Endodermal cell (in vitro differentiated cells): ENCODE results near the gene GOLGA8S. TPM values are rescaled to one million over a fixed set of nuclear protein-coding genes. Genes with fewer than 3 reads are reported as not detected.
"Not testable (repeated sequence)": the region's sequence is repeated elsewhere in the genome, so short reads cannot be mapped to it uniquely, and the experiment has no call there.

Experiments
- DNase-seq: peaks from one replicate; pipeline ENCODE4 v3.0.0-alpha.2; 2017
- H3K27ac ChIP-seq: 2 replicates; pipeline ENCODE4 v1.5.1; 2013; ENCODE audit warnings: mild to moderate bottlenecking, low read depth, low read length, moderate library complexity
- H3K27me3 ChIP-seq: 2 replicates; pipeline ENCODE4 v1.6.1; 2013; ENCODE audit warnings: mild to moderate bottlenecking, low read length, moderate library complexity; ENCODE audit not compliant: insufficient read depth, control insufficient read depth, poor library complexity, severe bottlenecking
- H3K36me3 ChIP-seq: 2 replicates; pipeline ENCODE4 v1.7.0; 2013; ENCODE audit warnings: mild to moderate bottlenecking, low read length, moderate library complexity; ENCODE audit not compliant: control insufficient read depth, insufficient read depth
- H3K4me1 ChIP-seq: one replicate; pipeline ENCODE4 v1.7.0; 2013; ENCODE audit warnings: low read length; ENCODE audit not compliant: control insufficient read depth, insufficient read depth
- H3K4me3 ChIP-seq: 2 replicates; pipeline ENCODE4 v1.5.1; 2013; ENCODE audit warnings: mild to moderate bottlenecking, low read length, moderate library complexity
- H3K9ac ChIP-seq: 2 replicates; pipeline ENCODE4 v1.6.1; 2013; ENCODE audit warnings: mild to moderate bottlenecking, low read length, moderate library complexity; ENCODE audit not compliant: poor library complexity, severe bottlenecking; ENCODE audit errors: extremely low read depth
- H3K9me3 ChIP-seq: 2 replicates; pipeline ENCODE4 v1.6.1; 2013; ENCODE audit warnings: mild to moderate bottlenecking, low read length, moderate library complexity; ENCODE audit not compliant: control insufficient read depth
- H3K27ac Mint-ChIP-seq: 2 replicates; pipeline ENCODE4 v1.8.0; 2020; ENCODE audit warnings: mixed read lengths
- H3K27me3 Mint-ChIP-seq: 2 replicates; pipeline ENCODE4 v1.8.0; 2021; ENCODE audit warnings: mild to moderate bottlenecking, mixed read lengths; ENCODE audit not compliant: insufficient read depth
- H3K36me3 Mint-ChIP-seq: 2 replicates; pipeline ENCODE4 v1.8.0; 2020; ENCODE audit warnings: low read depth, mixed read lengths
- H3K4me1 Mint-ChIP-seq: 2 replicates; pipeline ENCODE4 v1.8.0; 2020; ENCODE audit warnings: mixed read lengths
- H3K4me3 Mint-ChIP-seq: 2 replicates; pipeline ENCODE4 v1.8.0; 2020; ENCODE audit warnings: mild to moderate bottlenecking, moderate library complexity, mixed read lengths
- H3K9me3 Mint-ChIP-seq: 2 replicates; pipeline ENCODE4 v1.8.0; 2020; ENCODE audit warnings: mild to moderate bottlenecking, mixed read lengths
- WGBS, 2 experiments: methylation state at CpG; one replicate each; pipeline versions ENCODE4 v1.1.5 to v1.1.7; 2013; ENCODE audit warnings: missing lambda C conversion rate in 2 of 2, mixed read lengths in 1 of 2; ENCODE audit not compliant: insufficient coverage in 1 of 2, insufficient read length in 1 of 2; 5-methylcytosine and 5-hydroxymethylcytosine counted together
- total RNA-seq, 2 donors: library from RNA; stranded (reverse); fragmentation: NEBNext Ultra II Directional in 1 of 2; extraction: Animal tissue kit (Norgen Biotek cat#: 25700) in 1 of 2; gene quantifications; 2 replicates in 1 of 2; 3 replicates in 1 of 2; pipeline ENCODE4 v1.2.1, GENCODE V29; 2021
- TF ChIP-seq, protein P1 (sequence below): fragments of 200-600 bp; sonication (generic); conservative IDR thresholded peaks from 2 replicates; pipeline ENCODE4 v1.5.0; 2021; ENCODE audit warnings: antibody characterized with exemption, mild to moderate bottlenecking

GOLGA8S gene
- total RNA-seq, 2 donors from 2014 or later = 0.07 TPM; not detected in 1

DNA sequence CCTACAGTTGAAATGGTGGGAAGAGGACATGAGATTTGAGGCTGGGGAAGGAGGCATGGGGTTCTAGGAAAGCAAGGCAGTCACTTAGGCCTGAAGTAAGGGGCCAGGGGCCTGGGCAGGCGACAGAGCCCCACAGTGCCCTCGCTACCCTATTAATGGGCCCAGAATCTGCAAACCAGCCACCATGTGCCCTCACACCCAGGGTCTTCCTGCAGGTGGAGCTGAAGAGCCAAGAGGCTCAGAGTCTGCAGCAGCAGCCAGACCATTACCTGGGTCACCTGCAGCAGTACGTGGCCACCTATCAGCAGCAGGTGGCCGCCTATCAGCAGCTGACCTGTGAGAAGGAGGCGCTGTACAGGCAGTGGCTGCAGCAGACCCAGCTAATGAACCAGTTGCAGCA is 8.1 kb downstream of the GOLGA8S start:
- H3K9me3 ChIP-seq, H3K36me3 Mint-ChIP-seq, H3K4me3 ChIP-seq, H3K27me3 ChIP-seq, H3K4me1 ChIP-seq, H3K9ac ChIP-seq, H3K27ac ChIP-seq, H3K9me3 Mint-ChIP-seq, H3K27ac Mint-ChIP-seq, H3K4me3 Mint-ChIP-seq, H3K27me3 Mint-ChIP-seq, H3K36me3 ChIP-seq, H3K4me1 Mint-ChIP-seq, DNase-seq: not testable (repeated sequence)
- TF ChIP-seq, protein P1, sequence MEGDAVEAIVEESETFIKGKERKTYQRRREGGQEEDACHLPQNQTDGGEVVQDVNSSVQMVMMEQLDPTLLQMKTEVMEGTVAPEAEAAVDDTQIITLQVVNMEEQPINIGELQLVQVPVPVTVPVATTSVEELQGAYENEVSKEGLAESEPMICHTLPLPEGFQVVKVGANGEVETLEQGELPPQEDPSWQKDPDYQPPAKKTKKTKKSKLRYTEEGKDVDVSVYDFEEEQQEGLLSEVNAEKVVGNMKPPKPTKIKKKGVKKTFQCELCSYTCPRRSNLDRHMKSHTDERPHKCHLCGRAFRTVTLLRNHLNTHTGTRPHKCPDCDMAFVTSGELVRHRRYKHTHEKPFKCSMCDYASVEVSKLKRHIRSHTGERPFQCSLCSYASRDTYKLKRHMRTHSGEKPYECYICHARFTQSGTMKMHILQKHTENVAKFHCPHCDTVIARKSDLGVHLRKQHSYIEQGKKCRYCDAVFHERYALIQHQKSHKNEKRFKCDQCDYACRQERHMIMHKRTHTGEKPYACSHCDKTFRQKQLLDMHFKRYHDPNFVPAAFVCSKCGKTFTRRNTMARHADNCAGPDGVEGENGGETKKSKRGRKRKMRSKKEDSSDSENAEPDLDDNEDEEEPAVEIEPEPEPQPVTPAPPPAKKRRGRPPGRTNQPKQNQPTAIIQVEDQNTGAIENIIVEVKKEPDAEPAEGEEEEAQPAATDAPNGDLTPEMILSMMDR = peak; percentile 42
- WGBS, 2 experiments = 71% methylated on average over 2 of the region's 5 CpGs; no CpG with 5 or more reads in 1 of the 2 experiments

DNA sequence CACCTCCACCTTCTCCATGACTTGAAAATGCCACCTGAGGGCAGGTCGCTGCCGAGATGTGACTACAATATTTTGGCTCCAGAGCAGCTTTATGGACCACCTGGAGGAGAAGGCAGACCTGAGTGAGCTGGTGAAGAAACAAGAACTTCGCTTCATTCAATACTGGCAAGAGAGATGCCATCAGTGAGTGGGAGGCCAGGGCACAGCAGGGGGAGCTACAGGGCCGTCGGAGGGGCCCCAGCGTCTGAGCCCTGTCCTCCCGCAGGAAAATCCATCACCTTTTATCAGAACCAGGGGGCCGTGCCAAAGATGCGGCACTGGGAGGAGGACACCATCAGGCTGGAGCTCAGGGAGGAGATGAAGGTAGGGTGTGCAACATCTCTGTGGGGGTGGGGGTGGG is 9.7 kb downstream of the GOLGA8S start:
- not testable (repeated sequence) for H3K36me3 ChIP-seq, H3K27me3 Mint-ChIP-seq, H3K27ac Mint-ChIP-seq, H3K4me3 ChIP-seq, H3K27ac ChIP-seq, H3K36me3 Mint-ChIP-seq, H3K27me3 ChIP-seq, H3K9me3 ChIP-seq, H3K4me1 ChIP-seq, DNase-seq, H3K4me3 Mint-ChIP-seq, H3K4me1 Mint-ChIP-seq, H3K9me3 Mint-ChIP-seq, H3K9ac ChIP-seq
- TF ChIP-seq, protein P1 = peak; percentile 51
- WGBS, 2 experiments = 78% methylated on average over 3 of the region's 9 CpGs; no CpG with 5 or more reads in 1 of the 2 experiments

DNA sequence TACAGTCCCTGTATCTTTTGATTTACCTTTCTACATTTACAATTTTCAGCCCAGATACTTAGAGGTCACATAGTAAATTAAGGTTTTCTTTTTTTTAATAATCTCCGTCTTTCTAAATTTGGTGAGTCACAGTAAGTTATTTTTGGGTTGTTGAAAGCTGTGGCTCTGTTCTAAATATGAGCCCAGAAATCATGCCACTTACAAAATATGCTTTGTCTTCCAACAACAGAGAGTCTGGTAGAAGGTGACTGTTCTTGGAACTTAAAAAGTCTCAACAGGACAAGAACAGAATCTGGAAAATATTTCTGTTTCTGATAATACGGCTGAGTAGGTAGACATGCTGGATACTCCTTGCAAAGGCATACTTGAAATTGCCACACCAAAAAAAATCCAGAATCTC is 16.0 kb downstream of the GOLGA8S start:
- WGBS, 2 experiments = 100% methylated on average over 1 to 2 of the region's 2 CpGs
- H3K4me1 Mint-ChIP-seq = peaks cover 2% of the 10 kb centered on the region
- H3K36me3 Mint-ChIP-seq = no peaks in the 10 kb centered on the region
- H3K4me3 Mint-ChIP-seq = no peak overlapping the region
- Histone ChIP-seq H3K9ac (no peak overlapping the region), H3K4me1 (no peaks in the 10 kb centered on the region), H3K4me3 (no peak overlapping the region), H3K36me3 (no peaks in the 10 kb centered on the region), H3K9me3 (no peaks in the 10 kb centered on the region), H3K27ac (no peak overlapping the region), H3K27me3 (no peaks in the 10 kb centered on the region)
- no peak for DNase-seq
- no peaks in the 10 kb centered on the region for H3K27me3 Mint-ChIP-seq
- H3K27ac Mint-ChIP-seq = no peak overlapping the region
- peaks cover 29% of the 10 kb centered on the region for H3K9me3 Mint-ChIP-seq
- TF ChIP-seq, protein P1 = no peak

DNA sequence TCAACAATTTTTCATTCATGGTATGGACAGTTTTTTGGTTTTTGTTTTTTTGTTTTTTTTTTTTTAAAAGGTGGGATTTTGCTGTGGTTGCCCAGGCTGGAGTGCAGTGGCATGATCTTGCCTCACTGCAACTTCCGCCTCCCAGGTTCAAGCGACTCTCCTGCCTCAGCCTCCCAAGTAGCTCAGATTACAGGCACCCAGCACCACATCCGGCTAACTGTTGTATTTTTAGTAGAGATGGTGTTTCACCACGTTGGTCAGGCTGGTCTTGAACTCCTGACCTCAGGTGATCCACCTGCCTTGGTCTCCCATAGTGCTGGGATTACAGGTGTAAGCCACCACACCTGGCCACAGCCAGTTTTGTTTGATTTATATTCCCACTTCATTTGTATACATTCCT is 16.6 kb downstream of the GOLGA8S start:
- not testable (repeated sequence) for H3K27ac Mint-ChIP-seq, H3K9me3 ChIP-seq, H3K4me1 ChIP-seq, H3K27me3 ChIP-seq, H3K27me3 Mint-ChIP-seq, H3K27ac ChIP-seq, DNase-seq, H3K4me3 Mint-ChIP-seq, H3K36me3 Mint-ChIP-seq, H3K36me3 ChIP-seq, H3K4me3 ChIP-seq, H3K4me1 Mint-ChIP-seq, H3K9ac ChIP-seq
- WGBS, 2 experiments = 57 to 80% methylated on average over 2 to 4 of the region's 4 CpGs
- H3K9me3 Mint-ChIP-seq = peaks cover 29% of the 10 kb centered on the region

DNA sequence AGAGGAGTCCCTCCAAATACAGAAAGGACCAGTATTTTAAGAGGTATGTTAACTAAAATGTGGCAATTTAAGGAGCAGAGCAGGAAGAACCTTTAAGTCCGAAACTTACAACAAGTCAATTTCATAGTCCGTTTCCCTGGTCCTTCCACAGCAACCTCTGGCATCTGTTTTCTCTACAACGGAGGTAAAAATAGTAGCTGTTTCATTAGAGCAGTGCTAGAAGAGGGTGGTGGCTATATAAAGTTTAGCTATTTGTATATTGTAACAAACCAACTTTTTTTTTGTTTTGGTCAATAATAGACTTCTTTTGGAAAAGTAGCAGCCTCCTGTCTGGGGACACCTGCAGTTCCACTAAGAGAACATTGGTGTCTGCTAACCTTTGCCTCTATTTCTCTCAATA is 17.3 kb downstream of the GOLGA8S start:
- H3K27me3 ChIP-seq, H3K9me3 ChIP-seq, H3K4me1 Mint-ChIP-seq, H3K4me3 Mint-ChIP-seq, H3K4me3 ChIP-seq, H3K4me1 ChIP-seq, H3K27me3 Mint-ChIP-seq, H3K36me3 ChIP-seq, H3K36me3 Mint-ChIP-seq, H3K9ac ChIP-seq, H3K27ac ChIP-seq, DNase-seq: not testable (repeated sequence)
- WGBS, 2 experiments = 97% methylated on average over 3 of the region's 3 CpGs; no CpG with 5 or more reads in 1 of the 2 experiments
- Mint-ChIP-seq H3K27ac (peak overlapping the region; percentile 61), H3K9me3 (peaks cover 35% of the 10 kb centered on the region)
